ENCODE measurements around the gene SLC34A3.
"Not testable (repeated sequence)": the region's sequence is repeated elsewhere in the genome, so short reads cannot be mapped to it uniquely, and the experiment has no call there.

SLC34A3 gene

GRCh38 chr9:137240318-137240840, 9.7 kb downstream of the SLC34A3 start:
- DNase-seq (ENCODE audit: low read depth in 1 of 2, low spot score in 1 of 2) = peak in 1 of 2 experiments; percentile 86
- TF ChIP-seq JUND (IDR thresholded peaks at IDR 0.05; ENCODE audit: low read depth) = no peak
- in situ Hi-C loops (cut with HindIII; ENCODE audit: low pct_unique_long_range_greater_than_20kb, low sequenced_read_pairs) = no loop called here

- no peak for TF ChIP-seq JUND (IDR thresholded peaks at IDR 0.05; ENCODE audit: low read depth)
- in situ Hi-C loops (cut with HindIII; ENCODE audit: low pct_unique_long_range_greater_than_20kb, low sequenced_read_pairs) = no loop called here
- DNase-seq (ENCODE audit: low read depth in 1 of 2, low spot score in 1 of 2) = peak; percentile 100
These were observed 10.3 kb downstream of the SLC34A3 start, which contains the start of gene TUBB4B for GRCh38 chr9:137240841-137241489. Gene TUBB4B, plus strand, starts transcription at chr9:137241287. Its CDS starts 74 bp downstream, at chr9:137241361.

- no peak for TF ChIP-seq JUND (IDR thresholded peaks at IDR 0.05; ENCODE audit: low read depth)
- peak in 1 of 2 experiments; percentile 59 for DNase-seq (ENCODE audit: low read depth in 1 of 2, low spot score in 1 of 2)
- in situ Hi-C loops (cut with HindIII; ENCODE audit: low pct_unique_long_range_greater_than_20kb, low sequenced_read_pairs) = no loop called here
These were observed 11.0 kb downstream of the SLC34A3 start for GRCh38 chr9:137241490-137242268.

- DNase-seq (ENCODE audit: low read depth in 1 of 2, low spot score in 1 of 2) = no peak
- TF ChIP-seq JUND (IDR thresholded peaks at IDR 0.05; ENCODE audit: low read depth) = no peak
These were observed 11.8 kb downstream of the SLC34A3 start for GRCh38 chr9:137242269-137243203.

GRCh38 chr9:137243266-137243625, 12.5 kb downstream of the SLC34A3 start:
- in situ Hi-C loops (cut with HindIII; ENCODE audit: low pct_unique_long_range_greater_than_20kb, low sequenced_read_pairs); DNase-seq (ENCODE audit: low read depth in 1 of 2, low spot score in 1 of 2): not testable (repeated sequence)

More at GRCh38 chr9:137242269-137243203, 11.8 kb downstream of the SLC34A3 start:
- in situ Hi-C loops (cut with HindIII; ENCODE audit: low pct_unique_long_range_greater_than_20kb, low sequenced_read_pairs) = no loop called here

- DNase-seq (ENCODE audit: low read depth in 1 of 2, low spot score in 1 of 2) = peak in 1 of 2 experiments; percentile 51
- in situ Hi-C loops (cut with HindIII; ENCODE audit: low pct_unique_long_range_greater_than_20kb, low sequenced_read_pairs) = no loop called here
- no peak; the same call in 1 of the 2 replicates for TF ChIP-seq JUND (IDR thresholded peaks at IDR 0.05; ENCODE audit: low read depth)
These were observed 13.2 kb downstream of the SLC34A3 start for GRCh38 chr9:137243626-137244485.

- DNase-seq (ENCODE audit: low read depth in 1 of 2, low spot score in 1 of 2) = peak in 1 of 2 experiments; percentile 44
- in situ Hi-C loops (cut with HindIII; ENCODE audit: low pct_unique_long_range_greater_than_20kb, low sequenced_read_pairs) = no loop called here
- TF ChIP-seq JUND (IDR thresholded peaks at IDR 0.05; ENCODE audit: low read depth) = no peak
These were observed 14.1 kb downstream of the SLC34A3 start for GRCh38 chr9:137244486-137245449.

GRCh38 chr9:137245450-137246421, 15.0 kb downstream of the SLC34A3 start:
- in situ Hi-C loops (cut with HindIII; ENCODE audit: low pct_unique_long_range_greater_than_20kb, low sequenced_read_pairs) = no loop called here

GRCh38 chr9:137247135-137247915, 16.6 kb downstream of the SLC34A3 start:
- no peak for DNase-seq (ENCODE audit: low read depth in 1 of 2, low spot score in 1 of 2)
- in situ Hi-C loops (cut with HindIII; ENCODE audit: low pct_unique_long_range_greater_than_20kb, low sequenced_read_pairs) = no loop called here
- TF ChIP-seq JUND (IDR thresholded peaks at IDR 0.05; ENCODE audit: low read depth) = no peak

More at GRCh38 chr9:137245450-137246421, 15.0 kb downstream of the SLC34A3 start:
- no peak for DNase-seq (ENCODE audit: low read depth in 1 of 2, low spot score in 1 of 2)
- TF ChIP-seq JUND (IDR thresholded peaks at IDR 0.05; ENCODE audit: low read depth) = no peak

All from T47D (cell line).